ACC112 (cell line): ENCODE data around the gene COL6A1.

Source experiments
- H2AFZ ChIP-seq: fragments of 200-600 bp; sonication (generic); one replicate; pipeline ENCODE4 v1.6.0; 2017; ENCODE audit warnings: antibody characterized with exemption, low read length; ENCODE audit not compliant: unreplicated experiment
- H3K27ac ChIP-seq: fragments of 200-600 bp; sonication (generic); 2 replicates; pipeline ENCODE4 v1.5.1; 2014; ENCODE audit warnings: low read depth, mild to moderate bottlenecking, antibody characterized with exemption, low read length, moderate library complexity
- H3K27me3 ChIP-seq: fragments of 200-600 bp; sonication (generic); 2 replicates; pipeline ENCODE4 v1.6.1; 2014; ENCODE audit warnings: mild to moderate bottlenecking, antibody characterized with exemption, low read length, moderate library complexity, mixed read lengths; ENCODE audit not compliant: insufficient read depth
- H3K36me3 ChIP-seq: fragments of 200-600 bp; sonication (generic); 2 replicates; pipeline ENCODE4 v1.6.1; 2016; ENCODE audit warnings: mild to moderate bottlenecking, antibody characterized with exemption, low read length, moderate library complexity, mixed read lengths; ENCODE audit not compliant: insufficient read depth
- H3K4me1 ChIP-seq: fragments of 200-600 bp; sonication (generic); one replicate; pipeline ENCODE4 v1.6.1; 2016; ENCODE audit warnings: low read length, mixed read lengths; ENCODE audit not compliant: insufficient read depth, unreplicated experiment, control insufficient read depth
- H3K4me3 ChIP-seq: fragments of 200-600 bp; sonication (generic); 2 replicates; pipeline ENCODE4 v1.5.1; 2014; ENCODE audit warnings: mild to moderate bottlenecking, low read depth, low read length
- H3K79me2 ChIP-seq: fragments of 200-600 bp; sonication (generic); one replicate; pipeline ENCODE4 v1.6.0; 2016; ENCODE audit warnings: low read length; ENCODE audit not compliant: control insufficient read depth, unreplicated experiment, insufficient read depth

The COL6A1 gene

GRCh38 chr21:45981151-45982091 lies at the start of gene COL6A1:
TSS of gene COL6A1 (plus strand) at chr21:45981770. CDS start at chr21:45981851, 81 bp downstream.
- Histone ChIP-seq H3K36me3 (peaks cover 31% of the 10 kb centered on the region), H2AFZ (no peak within 1 kb of the TSS)

GRCh38 chr21:45932922-45933502 lies 48.6 kb upstream of the COL6A1 start:
- H3K27me3 ChIP-seq: no peaks in the 10 kb centered on the region
- H3K4me3 ChIP-seq: no peak overlapping the region
- no peaks in the 10 kb centered on the region for H3K36me3 ChIP-seq
- H3K79me2 ChIP-seq: no peaks in the 10 kb centered on the region
- H3K27ac ChIP-seq: no peak overlapping the region
- no peaks in the 10 kb centered on the region for H3K4me1 ChIP-seq
- no peak overlapping the region for H2AFZ ChIP-seq

More at GRCh38 chr21:45981151-45982091, at the start of gene COL6A1:
- Histone ChIP-seq H3K27ac (peak within 1 kb of the TSS; percentile 96), H3K4me3 (peak within 1 kb of the TSS; percentile 99), H3K4me1 (peaks cover 39% of the 10 kb centered on the region), H3K27me3 (no peaks in the 10 kb centered on the region), H3K79me2 (peaks cover 48% of the 10 kb centered on the region)

GRCh38 chr21:45934085-45934484 lies 47.5 kb upstream of the COL6A1 start:
- H3K27me3 ChIP-seq: no peaks in the 10 kb centered on the region
- H3K36me3 ChIP-seq: no peaks in the 10 kb centered on the region
- H3K4me1 ChIP-seq: no peaks in the 10 kb centered on the region
- no peak overlapping the region for H3K4me3 ChIP-seq
- no peaks in the 10 kb centered on the region for H3K79me2 ChIP-seq
- no peak overlapping the region for H3K27ac ChIP-seq
- no peak overlapping the region for H2AFZ ChIP-seq

GRCh38 chr21:45934554-45934953 lies 47.0 kb upstream of the COL6A1 start:
- H3K36me3 ChIP-seq: no peaks in the 10 kb centered on the region
- no peak overlapping the region for H3K27ac ChIP-seq
- H3K79me2 ChIP-seq: no peaks in the 10 kb centered on the region
- no peaks in the 10 kb centered on the region for H3K4me1 ChIP-seq
- no peaks in the 10 kb centered on the region for H3K27me3 ChIP-seq
- H2AFZ ChIP-seq: no peak overlapping the region
- no peak overlapping the region for H3K4me3 ChIP-seq

GRCh38 chr21:45935628-45936027 lies 45.9 kb upstream of the COL6A1 start:
- no peak overlapping the region for H3K27ac ChIP-seq

GRCh38 chr21:45937721-45938452 lies 43.7 kb upstream of the COL6A1 start:
- no peak overlapping the region for H2AFZ ChIP-seq
- no peak overlapping the region for H3K27ac ChIP-seq
- H3K79me2 ChIP-seq: no peaks in the 10 kb centered on the region
- no peaks in the 10 kb centered on the region for H3K36me3 ChIP-seq
- H3K4me1 ChIP-seq: no peaks in the 10 kb centered on the region
- H3K4me3 ChIP-seq: no peak overlapping the region
- H3K27me3 ChIP-seq: no peaks in the 10 kb centered on the region

More at GRCh38 chr21:45935628-45936027, 45.9 kb upstream of the COL6A1 start:
- no peaks in the 10 kb centered on the region for H3K79me2 ChIP-seq
- H3K36me3 ChIP-seq: no peaks in the 10 kb centered on the region
- no peak overlapping the region for H2AFZ ChIP-seq
- H3K4me3 ChIP-seq: no peak overlapping the region
- no peaks in the 10 kb centered on the region for H3K4me1 ChIP-seq
- H3K27me3 ChIP-seq: no peaks in the 10 kb centered on the region

- H3K36me3 ChIP-seq: no peaks in the 10 kb centered on the region
- no peaks in the 10 kb centered on the region for H3K79me2 ChIP-seq
- H3K4me1 ChIP-seq: no peaks in the 10 kb centered on the region
- H3K27ac ChIP-seq: no peak overlapping the region
- H3K4me3 ChIP-seq: no peak overlapping the region
- H2AFZ ChIP-seq: no peak overlapping the region
- no peaks in the 10 kb centered on the region for H3K27me3 ChIP-seq
Observed at GRCh38 chr21:45938453-45938755, 43.2 kb upstream of the COL6A1 start.

- Histone ChIP-seq H3K79me2 (no peaks in the 10 kb centered on the region), H2AFZ (no peak overlapping the region), H3K27ac (no peak overlapping the region), H3K36me3 (no peaks in the 10 kb centered on the region), H3K4me1 (no peaks in the 10 kb centered on the region), H3K4me3 (no peak overlapping the region), H3K27me3 (no peaks in the 10 kb centered on the region)
Observed at GRCh38 chr21:45938811-45939520, 42.6 kb upstream of the COL6A1 start.

- H3K27me3 ChIP-seq: no peaks in the 10 kb centered on the region
- no peaks in the 10 kb centered on the region for H3K36me3 ChIP-seq
- no peaks in the 10 kb centered on the region for H3K4me1 ChIP-seq
- H3K4me3 ChIP-seq: no peak overlapping the region
- H3K79me2 ChIP-seq: no peaks in the 10 kb centered on the region
- H3K27ac ChIP-seq: no peak overlapping the region
- no peak overlapping the region for H2AFZ ChIP-seq
Observed at GRCh38 chr21:45939521-45940045, 42.0 kb upstream of the COL6A1 start.

- no peak overlapping the region for H3K4me3 ChIP-seq
- H2AFZ ChIP-seq: no peak overlapping the region
- no peaks in the 10 kb centered on the region for H3K79me2 ChIP-seq
- H3K36me3 ChIP-seq: no peaks in the 10 kb centered on the region
- H3K27ac ChIP-seq: no peak overlapping the region
- no peaks in the 10 kb centered on the region for H3K4me1 ChIP-seq
- H3K27me3 ChIP-seq: no peaks in the 10 kb centered on the region
Observed at GRCh38 chr21:45940091-45940490, 41.5 kb upstream of the COL6A1 start.
